BJ (cell line): ENCODE data around the gene GJC1. TPM values are rescaled to one million over a fixed set of nuclear protein-coding genes. Genes with fewer than 3 reads are reported as not detected.

Experiments
- CTCF ChIA-PET: fragments of 350-600 bp; formaldehyde crosslinking; extraction: SDS; loops from one replicate; lab custom pipeline; 2021; ENCODE audit warnings: antibody characterized with exemption, inconsistent platforms; lab: Yijun Ruan, JAX
- POLR2A ChIA-PET: fragments of 300-600 bp; sonication (Branson Sonifier 250); formaldehyde crosslinking; extraction: SDS; loops from one replicate; lab custom pipeline; 2021; ENCODE audit warnings: antibody characterized with exemption; lab: Charles Lee
- DNase-seq: peaks from one replicate; pipeline ENCODE4 v3.0.0-alpha.2; 2011; ENCODE audit warnings: low read depth
- H3K27me3 ChIP-seq: 2 replicates; pipeline ENCODE4 v1.6.0; 2011; ENCODE audit warnings: low read length; ENCODE audit not compliant: control insufficient read depth, insufficient read depth
- H3K36me3 ChIP-seq: 2 replicates; pipeline ENCODE4 v1.5.1; 2011; ENCODE audit warnings: low read length; ENCODE audit not compliant: control insufficient read depth, insufficient read depth
- H3K4me3 ChIP-seq: 2 replicates; pipeline ENCODE4 v1.5.1; 2011; ENCODE audit warnings: low read depth, mild to moderate bottlenecking, control low read depth, low read length
- CTCF ChIP-seq: IDR thresholded peaks from 2 replicates; pipeline ENCODE4 v1.5.1; 2011; ENCODE audit warnings: low read depth, mild to moderate bottlenecking, control low read depth, inconsistent platforms, low read length, moderate library complexity; ENCODE audit not compliant: insufficient read depth
- polyA plus RNA-seq: library from polyadenylated mRNA; depleted of rRNA; stranded (reverse); fragments of >200 nt; gene quantifications from 2 replicates; pipeline ENCODE4 v1.2.3, GENCODE V29; 2011

GJC1 gene
- polyA plus RNA-seq, 1 experiment, result 26.5 TPM

DNA sequence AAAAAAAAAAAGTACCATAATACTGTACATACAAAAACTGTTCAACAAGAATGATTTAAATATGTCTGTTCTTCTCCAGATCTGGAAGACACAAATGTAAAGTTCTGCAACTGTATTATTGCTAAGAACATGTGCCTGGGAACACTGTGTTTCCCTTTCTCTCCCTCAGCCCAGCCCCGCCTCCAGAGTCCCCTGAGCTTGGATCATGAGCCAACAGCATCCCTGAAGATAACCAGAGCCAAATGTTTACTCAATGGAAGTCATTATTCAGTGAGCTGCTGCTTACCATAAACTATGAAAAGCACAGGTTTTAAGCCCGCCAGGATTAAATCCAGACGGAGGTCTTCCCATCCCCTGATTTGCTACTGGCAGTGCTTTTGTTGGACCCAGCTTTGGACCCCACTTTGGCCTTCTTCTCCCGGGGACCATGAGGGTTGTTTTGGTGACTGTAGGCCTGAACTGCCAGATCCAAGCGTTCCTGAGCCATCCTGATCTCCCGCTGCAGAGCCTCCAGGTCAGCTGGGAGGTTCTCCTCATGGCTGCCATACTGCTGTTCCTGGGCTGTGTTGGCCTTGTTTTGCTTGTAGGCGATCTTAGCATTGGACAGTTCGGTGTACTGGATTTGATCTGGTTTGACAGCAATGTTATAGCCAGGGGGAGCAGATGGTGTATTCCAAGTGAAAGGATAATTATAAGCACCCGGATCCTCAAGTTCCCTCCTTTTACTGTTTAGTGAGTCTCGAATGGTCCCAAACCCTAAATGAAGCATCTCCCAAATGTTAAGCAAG lies 25.6 kb downstream of the GJC1 start:
- Histone ChIP-seq H3K36me3 (peaks cover 7% of the 10 kb centered on the region), H3K27me3 (no peaks in the 10 kb centered on the region), H3K4me3 (no peak overlapping the region)
- TF ChIP-seq CTCF, result no peak
- CTCF ChIA-PET, result interaction anchor here (0.7 to 5.1 kb wide), 4 partner anchors 10 to 60 kb away, joined by 3 to 21 read pairs (median 4); no protein-coding TSS in a partner anchor
- DNase-seq, result no peak
- POLR2A ChIA-PET, result no interaction called here

- no peak for DNase-seq
- TF ChIP-seq CTCF, result no peak
- POLR2A ChIA-PET, result no interaction called here
- H3K36me3 ChIP-seq, result peaks cover 7% of the 10 kb centered on the region
- CTCF ChIA-PET, result interaction anchor here (1.3 to 5.1 kb wide), 2 partner anchors 21 to 22 kb away, joined by 3 to 21 read pairs; no protein-coding TSS in a partner anchor
- H3K27me3 ChIP-seq, result no peaks in the 10 kb centered on the region
- no peak overlapping the region for H3K4me3 ChIP-seq
Observed at GRCh38 chr17:44801880-44802279, 28.2 kb downstream of the GJC1 start.

DNA sequence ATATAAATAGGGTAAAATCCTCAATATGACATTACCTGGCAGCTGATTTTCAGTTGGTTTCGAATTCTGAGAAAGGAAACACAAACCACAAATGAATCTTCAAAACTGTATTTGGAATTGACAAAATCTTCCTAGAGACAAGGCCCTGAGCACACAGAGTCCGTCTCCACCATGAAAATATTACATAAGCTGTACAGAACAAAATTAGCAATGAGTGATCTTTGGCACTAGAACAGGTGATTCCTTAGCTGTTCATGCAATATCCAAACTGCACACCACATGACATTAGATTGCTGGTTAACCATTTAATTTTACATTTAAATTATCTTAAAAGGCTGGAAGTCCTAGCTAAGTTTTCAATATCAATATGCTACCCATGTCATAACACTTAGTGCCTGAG lies 31.7 kb downstream of the GJC1 start:
- TF ChIP-seq CTCF, result no peak
- no peak overlapping the region for H3K4me3 ChIP-seq
- H3K27me3 ChIP-seq, result no peaks in the 10 kb centered on the region
- DNase-seq, result no peak
- H3K36me3 ChIP-seq, result no peaks in the 10 kb centered on the region; the same call in 1 of the 2 replicates
- CTCF ChIA-PET, result interaction anchor here (0.7 to 3.2 kb wide), 3 partner anchors 19 to 80 kb away, joined by 3 to 17 read pairs (median 8); no protein-coding TSS in a partner anchor
- POLR2A ChIA-PET, result no interaction called here

DNA sequence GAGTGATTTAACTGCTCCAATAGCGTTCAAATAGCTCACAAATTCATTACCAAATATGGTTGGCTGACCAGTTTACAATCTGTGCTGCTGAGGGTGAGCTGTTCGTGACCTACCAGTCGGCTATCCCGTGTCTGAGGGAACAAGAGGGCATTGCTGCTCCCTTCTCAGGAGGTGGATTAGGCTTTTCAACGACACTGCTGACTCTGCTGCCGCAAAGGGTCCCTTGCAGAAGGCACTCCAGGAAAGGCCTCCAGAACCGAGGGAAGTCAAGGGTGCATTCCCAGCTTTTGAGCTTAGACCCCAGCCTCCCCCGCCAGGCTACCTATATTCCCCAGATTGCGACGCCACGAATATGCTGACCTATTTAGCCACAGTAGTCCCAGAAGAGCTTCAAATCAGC lies 32.3 kb downstream of the GJC1 start:
- ChIA-PET POLR2A (no interaction called here), CTCF (interaction anchor here (1.8 to 3.2 kb wide), 2 partner anchors 19 to 67 kb away, joined by 8 to 17 read pairs; no protein-coding TSS in a partner anchor)
- TF ChIP-seq CTCF, result no peak
- Histone ChIP-seq H3K4me3 (no peak overlapping the region), H3K27me3 (no peaks in the 10 kb centered on the region), H3K36me3 (no peaks in the 10 kb centered on the region; the same call in 1 of the 2 replicates)
- no peak for DNase-seq

- Histone ChIP-seq H3K36me3 (no peaks in the 10 kb centered on the region; the same call in 1 of the 2 replicates), H3K4me3 (no peak overlapping the region), H3K27me3 (no peaks in the 10 kb centered on the region)
- TF ChIP-seq CTCF, result no peak
- DNase-seq, result no peak
- POLR2A ChIA-PET, result interaction anchor here (0.6 kb wide), 1 partner anchor 54 kb away, joined by 3 read pairs; no protein-coding TSS in a partner anchor
- CTCF ChIA-PET, result interaction anchor here (3.2 kb wide), 1 partner anchor 18 kb away, joined by 17 read pairs; no protein-coding TSS in a partner anchor
Observed at GRCh38 chr17:44796731-44797130, 33.4 kb downstream of the GJC1 start.
